Upper lobe of right lung (tissue), 1 donor: ENCODE data around the gene SLC41A3. TPM values are rescaled to one million over a fixed set of nuclear protein-coding genes. Genes with fewer than 3 reads are reported as not detected.
A peak's percentile ranks its signal among the peaks of the same experiment; 100 is the strongest.

ENCODE experiments used
- ATAC-seq: fragments of 200-7000 bp; cut with Tn5 transposase; one replicate; pipeline ENCODE4 v1.9.1; 2020; ENCODE audit warnings: mild to moderate bottlenecking, moderate library complexity
- DNase-seq: peaks from one replicate; pipeline ENCODE4 v3.0.0-alpha.2; 2020
- H3K27ac ChIP-seq: fragments of 200-600 bp; one replicate; pipeline ENCODE4 v1.8.0; 2022
- H3K27me3 ChIP-seq: fragments of 200-600 bp; one replicate; pipeline ENCODE4 v1.8.0; 2022; ENCODE audit warnings: mild to moderate bottlenecking
- H3K36me3 ChIP-seq: fragments of 200-600 bp; one replicate; pipeline ENCODE4 v1.8.0; 2022
- H3K4me1 ChIP-seq: fragments of 200-600 bp; one replicate; pipeline ENCODE4 v1.8.0; 2022
- H3K4me3 ChIP-seq: fragments of 200-600 bp; one replicate; pipeline ENCODE4 v1.8.0; 2022; ENCODE audit warnings: mild to moderate bottlenecking
- H3K9me3 ChIP-seq: fragments of 200-600 bp; one replicate; pipeline ENCODE4 v1.8.0; 2022
- intact Hi-C: fragments of 100-400 bp; cut with DNase I; formaldehyde crosslinking; loops from one replicate; pipeline ENCODE4 v1.11.0; 2022
- long read RNA-seq: library from polyadenylated mRNA; unstranded; transcript quantifications from one replicate; pipeline ENCODE4 v2.0.0, GENCODE V29; 2021
- total RNA-seq: library from RNA; stranded (reverse); fragmentation: NEBNext Ultra II Directional; extraction: Animal tissue kit (Norgen Biotek cat#: 25700); gene quantifications from one replicate; pipeline ENCODE4 v1.2.1, GENCODE V29; 2021
- TF ChIP-seq, protein P1 (sequence below): fragments of 200-600 bp; IDR thresholded peaks from one replicate; pipeline ENCODE4 v1.8.0; 2022; ENCODE audit warnings: antibody characterized with exemption
- donor health status: DM: no; HTN: yes; CAD: no; lungs with severe emphysema.

The SLC41A3 gene
- 30.8 TPM for total RNA-seq
- long read RNA-seq, transcript SLC41A3-203 (11 exons, 2,169 nt): major isoform, 14 of 30 reads
- long read RNA-seq, partial matches to known transcripts: 8 of 30 reads
- long read RNA-seq, other reads (novel, unspliced or antisense): 5 of 30 reads

DNA sequence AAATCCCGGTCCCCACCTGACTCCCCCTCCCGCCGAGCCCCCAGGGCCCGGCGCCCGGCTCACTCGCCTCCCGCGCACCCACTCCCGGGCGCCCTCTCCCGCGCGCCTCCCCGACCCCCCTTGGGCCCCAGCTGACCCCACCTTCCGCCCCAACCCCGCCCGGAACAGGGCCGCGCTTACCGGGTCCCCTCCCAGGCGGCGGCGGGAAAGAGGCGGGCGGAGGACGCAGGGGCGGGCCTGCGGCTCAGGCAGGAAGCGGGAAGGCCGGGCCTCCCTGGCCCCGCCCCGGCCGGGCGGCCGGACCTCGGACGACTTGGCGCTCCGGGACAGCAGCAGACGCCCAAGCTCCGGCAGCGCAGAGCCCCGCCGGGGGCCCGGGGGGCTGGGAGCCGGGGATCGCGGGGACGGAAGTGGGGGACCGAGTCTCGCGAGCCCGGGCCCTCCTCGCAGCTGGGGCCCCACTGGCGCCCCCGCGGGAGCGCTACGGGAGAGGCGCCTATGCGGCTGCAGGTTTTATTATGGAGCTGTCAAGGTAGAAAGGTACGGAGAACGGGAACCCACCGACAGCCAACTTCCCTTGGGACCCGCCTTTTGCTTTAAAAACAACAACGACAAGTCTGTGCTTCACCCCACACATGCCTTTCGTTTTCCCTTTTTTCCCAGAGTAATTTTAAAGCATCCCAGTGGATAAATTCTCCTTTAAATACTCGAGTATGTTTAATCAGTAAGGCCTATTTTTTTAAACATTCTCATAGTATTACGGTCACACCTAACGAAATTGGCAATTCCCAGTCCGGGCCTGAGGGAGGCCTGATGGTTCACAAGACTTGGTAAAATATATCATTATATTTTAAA lies at the start of gene SLC41A3:
Gene SLC41A3, minus strand, starts transcription at position 212 of the 855 bp plus-strand sequence. CDS start 15,905 bp downstream, outside the sequence.
- Histone ChIP-seq H3K4me1 (peaks cover 6% of the 10 kb centered on the region), H3K27ac (peak within 1 kb of the TSS; percentile 86), H3K36me3 (no peaks in the 10 kb centered on the region), H3K4me3 (peak within 1 kb of the TSS; percentile 68), H3K27me3 (no peaks in the 10 kb centered on the region), H3K9me3 (no peaks in the 10 kb centered on the region)
- ATAC-seq (peak; percentile 98), DNase-seq (peak; percentile 97)
- intact Hi-C loops: no loop called here
- TF ChIP-seq, protein P1, sequence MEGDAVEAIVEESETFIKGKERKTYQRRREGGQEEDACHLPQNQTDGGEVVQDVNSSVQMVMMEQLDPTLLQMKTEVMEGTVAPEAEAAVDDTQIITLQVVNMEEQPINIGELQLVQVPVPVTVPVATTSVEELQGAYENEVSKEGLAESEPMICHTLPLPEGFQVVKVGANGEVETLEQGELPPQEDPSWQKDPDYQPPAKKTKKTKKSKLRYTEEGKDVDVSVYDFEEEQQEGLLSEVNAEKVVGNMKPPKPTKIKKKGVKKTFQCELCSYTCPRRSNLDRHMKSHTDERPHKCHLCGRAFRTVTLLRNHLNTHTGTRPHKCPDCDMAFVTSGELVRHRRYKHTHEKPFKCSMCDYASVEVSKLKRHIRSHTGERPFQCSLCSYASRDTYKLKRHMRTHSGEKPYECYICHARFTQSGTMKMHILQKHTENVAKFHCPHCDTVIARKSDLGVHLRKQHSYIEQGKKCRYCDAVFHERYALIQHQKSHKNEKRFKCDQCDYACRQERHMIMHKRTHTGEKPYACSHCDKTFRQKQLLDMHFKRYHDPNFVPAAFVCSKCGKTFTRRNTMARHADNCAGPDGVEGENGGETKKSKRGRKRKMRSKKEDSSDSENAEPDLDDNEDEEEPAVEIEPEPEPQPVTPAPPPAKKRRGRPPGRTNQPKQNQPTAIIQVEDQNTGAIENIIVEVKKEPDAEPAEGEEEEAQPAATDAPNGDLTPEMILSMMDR: peak; percentile 57

DNA sequence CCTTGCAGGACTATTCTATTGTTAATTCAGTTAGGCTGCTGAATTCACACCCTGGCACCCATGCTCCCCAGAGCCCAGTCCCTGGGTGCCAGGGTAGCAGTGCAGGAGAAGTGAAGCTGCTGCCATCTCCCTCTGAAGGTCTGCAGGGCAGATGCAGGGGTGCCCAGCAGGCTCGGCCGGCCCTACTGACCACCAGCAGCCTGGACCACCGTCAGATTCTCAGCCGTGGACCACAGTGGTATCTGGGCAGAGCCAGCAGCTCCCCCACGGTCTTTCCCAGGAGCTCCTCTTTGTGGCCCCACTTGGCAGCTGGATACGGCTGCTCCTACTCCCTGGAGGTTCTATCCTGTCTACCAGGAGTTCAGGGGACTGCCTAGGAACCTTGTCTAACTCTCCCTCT lies 49.7 kb upstream of the SLC41A3 start:
- H3K4me3 ChIP-seq: no peak overlapping the region
- H3K9me3 ChIP-seq: no peaks in the 10 kb centered on the region
- no peaks in the 10 kb centered on the region for H3K27me3 ChIP-seq
- ATAC-seq (no peak), DNase-seq (peak; percentile 61)
- TF ChIP-seq, protein P1: no peak
- intact Hi-C loops: no loop called here
- peaks cover 10% of the 10 kb centered on the region for H3K4me1 ChIP-seq
- H3K27ac ChIP-seq: no peak overlapping the region
- H3K36me3 ChIP-seq: no peaks in the 10 kb centered on the region

DNA sequence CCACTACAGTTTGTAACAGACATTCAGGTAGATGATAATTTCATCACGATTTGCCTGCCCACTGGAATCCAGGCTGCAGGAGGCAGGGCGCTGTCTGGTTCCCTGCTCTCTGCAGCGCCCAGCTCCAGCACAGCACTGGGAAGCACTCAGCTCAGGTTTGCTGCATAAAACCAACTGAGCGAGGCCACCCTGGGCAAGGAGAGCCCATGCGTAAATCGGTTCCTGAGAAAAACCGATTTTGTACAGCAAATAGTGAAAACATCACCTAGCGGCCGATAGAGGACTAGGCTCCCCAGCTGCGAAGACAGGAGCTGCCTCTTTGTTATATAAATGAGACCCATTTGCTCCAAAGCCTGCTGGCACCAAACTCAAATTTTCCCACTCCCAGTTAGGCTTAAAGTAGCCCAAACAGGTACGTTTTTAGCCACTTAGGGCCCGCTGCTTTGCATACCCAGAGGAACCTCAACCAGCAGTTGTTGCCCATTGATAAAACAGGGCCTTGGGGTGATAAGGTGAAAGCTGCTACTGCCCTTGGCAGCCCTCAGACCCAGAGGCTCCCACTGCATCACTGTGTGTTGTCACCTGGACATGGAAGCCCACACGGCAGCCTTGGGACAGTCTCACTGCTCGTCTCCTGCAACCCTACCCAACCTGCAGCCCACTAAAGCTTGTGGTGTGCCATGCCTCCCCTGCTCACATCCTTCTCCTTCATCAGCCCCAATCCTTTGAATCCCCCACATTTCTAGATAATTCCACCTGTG lies 49.0 kb upstream of the SLC41A3 start:
- DNase-seq (peak; percentile 48), ATAC-seq (no peak)
- no peak overlapping the region for H3K27ac ChIP-seq
- H3K4me3 ChIP-seq: no peak overlapping the region
- H3K27me3 ChIP-seq: no peaks in the 10 kb centered on the region
- intact Hi-C loops: no loop called here
- peaks cover 10% of the 10 kb centered on the region for H3K4me1 ChIP-seq
- no peaks in the 10 kb centered on the region for H3K9me3 ChIP-seq
- H3K36me3 ChIP-seq: no peaks in the 10 kb centered on the region
- TF ChIP-seq, protein P1: no peak

DNA sequence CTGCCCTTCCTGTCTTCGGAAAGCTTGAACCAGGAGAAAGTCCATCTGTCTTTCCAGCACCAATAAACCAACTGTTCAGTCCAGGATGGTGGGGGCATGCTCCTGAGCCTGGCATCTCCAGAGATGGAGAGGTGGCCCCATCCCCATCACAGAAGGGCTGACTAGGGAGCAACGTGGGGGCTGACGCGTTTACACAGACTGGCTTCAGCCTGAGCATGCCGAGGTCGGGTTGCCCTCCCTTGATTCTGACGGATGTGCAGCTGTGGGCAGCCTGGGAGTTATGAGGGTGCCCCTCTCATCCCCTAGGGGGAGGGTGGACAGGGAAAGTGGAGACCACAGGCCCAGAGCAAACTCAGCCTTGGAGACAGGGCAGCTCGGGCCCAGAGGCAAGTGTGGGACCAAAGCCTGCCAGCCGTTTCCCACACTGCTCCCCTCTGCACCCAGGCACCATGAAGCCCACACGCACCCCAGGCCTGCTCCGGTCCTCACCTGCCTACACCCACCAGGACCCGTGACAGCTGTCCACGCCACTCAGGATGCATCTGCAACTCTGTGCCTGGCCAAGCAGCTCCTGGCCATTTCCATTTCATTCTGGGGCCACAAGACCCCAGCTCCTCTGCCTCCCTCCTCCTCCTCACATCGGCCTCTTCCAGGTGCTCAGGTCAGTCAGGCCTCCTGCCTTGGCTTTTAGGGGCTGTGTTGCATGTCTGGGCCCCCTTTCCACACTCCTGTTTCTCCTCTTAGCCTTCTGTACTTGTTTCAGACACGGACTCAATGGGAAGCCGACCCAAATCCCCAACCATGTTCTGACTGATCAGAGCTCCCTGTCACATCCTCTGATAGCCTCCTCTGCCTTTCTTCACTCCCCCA lies 48.2 kb upstream of the SLC41A3 start:
- intact Hi-C loops: no loop called here

More for the DNA sequence above, 48.2 kb upstream of the SLC41A3 start:
- Histone ChIP-seq H3K9me3 (no peaks in the 10 kb centered on the region), H3K4me3 (no peak overlapping the region), H3K4me1 (peaks cover 10% of the 10 kb centered on the region), H3K27ac (no peak overlapping the region), H3K36me3 (no peaks in the 10 kb centered on the region), H3K27me3 (no peaks in the 10 kb centered on the region)
- DNase-seq (peak; percentile 42), ATAC-seq (no peak)
- TF ChIP-seq, protein P1: no peak
